Measurements from ENCODE around the gene JOSD1. TPM values are rescaled to one million over a fixed set of nuclear protein-coding genes. Genes with fewer than 3 reads are reported as not detected.

The JOSD1 gene
- total RNA-seq, 4 donors from 2014 or later, result 49.4 to 76.9 (median 59.4) TPM

- intact Hi-C loops (cut with DNase I), result no loop called here
- no peak overlapping the region for H3K4me3 ChIP-seq
- TF ChIP-seq POLR2AphosphoS5 (IDR thresholded peaks at IDR 0.05) (no peak), EP300 (IDR thresholded peaks at IDR 0.05) (no peak), POLR2A (IDR thresholded peaks at IDR 0.05; ENCODE audit: low read depth) (no peak), CTCF (IDR thresholded peaks at IDR 0.05) (no peak)
- H3K27me3 ChIP-seq, result no peaks in the 10 kb centered on the region
- no peaks in the 10 kb centered on the region for H3K9me3 ChIP-seq
- H3K4me1 ChIP-seq, result no peaks in the 10 kb centered on the region
- 47% methylated on average over 3 of the region's 3 CpGs for WGBS
- no peak for DNase-seq (ENCODE audit: extremely low spot score)
- no peak overlapping the region for H3K27ac ChIP-seq (replicated peaks in 1 of 4)
- peaks cover 0 to 10% (median 5%) of the 10 kb centered on the region in 4 donors for H3K36me3 ChIP-seq
These were observed 62.0 kb downstream of the JOSD1 start for GRCh38 chr22:38638728-38639127.

GRCh38 chr22:38638216-38638615 is 62.5 kb downstream of the JOSD1 start:
- intact Hi-C loops (cut with DNase I), result no loop called here
- WGBS, result 60% methylated on average over 2 of the region's 2 CpGs

More at GRCh38 chr22:38638216-38638615, 62.5 kb downstream of the JOSD1 start:
- no peak overlapping the region for H3K4me3 ChIP-seq
- H3K27ac ChIP-seq (replicated peaks in 1 of 4), result no peak overlapping the region
- H3K27me3 ChIP-seq, result no peaks in the 10 kb centered on the region
- H3K9me3 ChIP-seq, result no peaks in the 10 kb centered on the region
- H3K4me1 ChIP-seq, result no peaks in the 10 kb centered on the region
- no peak for DNase-seq (ENCODE audit: extremely low spot score)
- peaks cover 0 to 10% (median 5%) of the 10 kb centered on the region in 4 donors for H3K36me3 ChIP-seq
- no peak for TF ChIP-seq POLR2AphosphoS5 (IDR thresholded peaks at IDR 0.05)
- no peak for TF ChIP-seq POLR2A (IDR thresholded peaks at IDR 0.05; ENCODE audit: low read depth)
- no peak for TF ChIP-seq EP300 (IDR thresholded peaks at IDR 0.05)
- no peak for TF ChIP-seq CTCF (IDR thresholded peaks at IDR 0.05)

Small RNA genes lying within 50 kb of the gene (small RNA-seq; reads per million reads assigned to genes)
- gene AL021707.8, result 0 reads per million in 3 donors

Other genes starting within 250 kb of the JOSD1 start
- not detected for gene KCNJ4, start 245.7 kb downstream of the JOSD1 start, total RNA-seq
- 10 to 100 TPM in 1 of 4 donors, 1 to 10 TPM in 3; 3.5 to 12.9 (median 7.0) TPM for gene KDELR3, start 232.8 kb downstream of the JOSD1 start, total RNA-seq
- gene DDX17, start 194.6 kb downstream of the JOSD1 start, total RNA-seq, result 1,000 to 10,000 TPM in 1 of 4 donors, 100 to 1,000 TPM in 3; 327 to 1,333 (median 592) TPM
- gene DMC1, start 130.8 kb downstream of the JOSD1 start, total RNA-seq, result 1 to 10 TPM; 1.3 to 6.5 (median 1.6) TPM
- 1 to 10 TPM in 1 of 4 donors, under 1 TPM in 3; 0.33 to 2.9 (median 0.86) TPM for gene FAM227A, start 44.6 kb downstream of the JOSD1 start, total RNA-seq
- 10 to 100 TPM; 25.2 to 36.9 (median 33.9) TPM for gene CBY1, start 44.3 kb downstream of the JOSD1 start, total RNA-seq
- 10 to 100 TPM; 25.7 to 36.8 (median 32.2) TPM for gene TOMM22, start 19.0 kb downstream of the JOSD1 start, total RNA-seq
- gene GTPBP1, start 5.0 kb upstream of the JOSD1 start, total RNA-seq, result 10 to 100 TPM; 35.7 to 62.5 (median 50.6) TPM
- 100 to 1,000 TPM; 417 to 598 (median 449) TPM for gene SUN2, start 55.1 kb upstream of the JOSD1 start, total RNA-seq
- gene DNAL4, start 93.2 kb upstream of the JOSD1 start, total RNA-seq, result 10 to 100 TPM in 3 of 4 donors, 1 to 10 TPM in 1; 9.3 to 15.2 (median 12.8) TPM
- gene NPTXR, start 143.1 kb upstream of the JOSD1 start, total RNA-seq, result 10 to 100 TPM in 1 of 4 donors, 1 to 10 TPM in 3; 8.2 to 15.0 (median 8.8) TPM
- 100 to 1,000 TPM in 3 of 4 donors, 10 to 100 TPM in 1; 73.7 to 172 (median 129) TPM for gene CBX6, start 171.3 kb upstream of the JOSD1 start, total RNA-seq

Data from esophagus muscularis mucosa (tissue), 4 donors.